GM23248 (cell line): ENCODE results near the gene UNC5C.

Experiments
- EZH2 ChIP-seq: fragments of 200-600 bp; sonication (generic); IDR thresholded peaks from 2 replicates; pipeline ENCODE4 v1.6.1; 2018; ENCODE audit warnings: antibody characterized with exemption, mild to moderate bottlenecking; ENCODE audit not compliant: insufficient read depth, poor library complexity, severe bottlenecking
- EZH2phosphoT487 ChIP-seq: fragments of 200-600 bp; sonication (generic); IDR thresholded peaks from 2 replicates; pipeline ENCODE4 v1.6.1; 2018; ENCODE audit warnings: antibody characterized with exemption, moderate library complexity, mild to moderate bottlenecking, low read depth; ENCODE audit not compliant: insufficient read depth

- TF ChIP-seq EZH2phosphoT487 = no peak
- no peak for TF ChIP-seq EZH2
Measured at GRCh38 chr4:95428291-95429070, 120.3 kb downstream of the UNC5C start.
